ENCODE measurements around the gene AP5B1.

The AP5B1 gene

GRCh38 chr11:65801153-65801987 is 20.6 kb upstream of the AP5B1 start:
- in situ Hi-C loops (cut with MboI; ENCODE audit: low sequenced_read_pairs, unreplicated experiment), result no loop called here
- DNase-seq (ENCODE audit: low spot score), result no peak
- no peak for TF ChIP-seq CTCF (IDR thresholded peaks at IDR 0.05; ENCODE audit: borderline replicate concordance, control extremely low read depth, extremely low read depth, insufficient read depth, missing control alignments)

- TF ChIP-seq CTCF (IDR thresholded peaks at IDR 0.05; ENCODE audit: borderline replicate concordance, control extremely low read depth, extremely low read depth, insufficient read depth, missing control alignments), result no peak
- in situ Hi-C loops (cut with MboI; ENCODE audit: low sequenced_read_pairs, unreplicated experiment), result no loop called here
These were observed 18.1 kb upstream of the AP5B1 start for GRCh38 chr11:65798882-65799281.

GRCh38 chr11:65797711-65798110 is 16.9 kb upstream of the AP5B1 start:
- in situ Hi-C loops (cut with MboI; ENCODE audit: low sequenced_read_pairs, unreplicated experiment), result no loop called here
- TF ChIP-seq CTCF (IDR thresholded peaks at IDR 0.05; ENCODE audit: borderline replicate concordance, control extremely low read depth, extremely low read depth, insufficient read depth, missing control alignments), result no peak
- DNase-seq (ENCODE audit: low spot score), result no peak

More at GRCh38 chr11:65798882-65799281, 18.1 kb upstream of the AP5B1 start:
- DNase-seq (ENCODE audit: low spot score), result no peak

- no peak for TF ChIP-seq CTCF (IDR thresholded peaks at IDR 0.05; ENCODE audit: borderline replicate concordance, control extremely low read depth, extremely low read depth, insufficient read depth, missing control alignments)
- no peak for DNase-seq (ENCODE audit: low spot score)
- in situ Hi-C loops (cut with MboI; ENCODE audit: low sequenced_read_pairs, unreplicated experiment), result no loop called here
These were observed 16.2 kb upstream of the AP5B1 start for GRCh38 chr11:65796726-65797601.

- no peak for DNase-seq (ENCODE audit: low spot score)
- no peak for TF ChIP-seq CTCF (IDR thresholded peaks at IDR 0.05; ENCODE audit: borderline replicate concordance, control extremely low read depth, extremely low read depth, insufficient read depth, missing control alignments)
- in situ Hi-C loops (cut with MboI; ENCODE audit: low sequenced_read_pairs, unreplicated experiment), result no loop called here
These were observed 14.1 kb upstream of the AP5B1 start for GRCh38 chr11:65794570-65795510.
